Measurements from ENCODE around the gene ZNF813.
A peak's percentile ranks its signal among the peaks of the same experiment; 100 is the strongest.
"Not testable (repeated sequence)": the region's sequence is repeated elsewhere in the genome, so short reads cannot be mapped to it uniquely, and the experiment has no call there.

Gene ZNF813

GRCh38 chr19:53485046-53486004 lies 17.8 kb downstream of the ZNF813 start:
- no peak for FAIRE-seq

- no peak for FAIRE-seq
Observed at GRCh38 chr19:53492153-53492552, 24.6 kb downstream of the ZNF813 start.

GRCh38 chr19:53497311-53498023 lies 29.9 kb downstream of the ZNF813 start:
- not testable (repeated sequence) for FAIRE-seq

GRCh38 chr19:53498024-53498395 lies 30.5 kb downstream of the ZNF813 start:
- FAIRE-seq: not testable (repeated sequence)

- not testable (repeated sequence) for FAIRE-seq
Observed at GRCh38 chr19:53503151-53503550, 35.6 kb downstream of the ZNF813 start.

GRCh38 chr19:53503671-53504364 lies 36.3 kb downstream of the ZNF813 start:
- not testable (repeated sequence) for FAIRE-seq

GRCh38 chr19:53504365-53504703 lies 36.8 kb downstream of the ZNF813 start:
- peak; percentile 62 for FAIRE-seq

- no peak for FAIRE-seq
Observed at GRCh38 chr19:53504885-53505284, 37.4 kb downstream of the ZNF813 start.

GRCh38 chr19:53506728-53507127 lies 39.2 kb downstream of the ZNF813 start:
- no peak for FAIRE-seq

- no peak for FAIRE-seq
Observed at GRCh38 chr19:53507523-53508442, 40.2 kb downstream of the ZNF813 start.

- FAIRE-seq: no peak
Observed at GRCh38 chr19:53509443-53509842, 41.9 kb downstream of the ZNF813 start.

GRCh38 chr19:53509845-53510244 lies 42.3 kb downstream of the ZNF813 start:
- no peak for FAIRE-seq

GRCh38 chr19:53511357-53511756 lies 43.8 kb downstream of the ZNF813 start:
- no peak for FAIRE-seq

- FAIRE-seq: no peak
Observed at GRCh38 chr19:53511933-53512374, 44.4 kb downstream of the ZNF813 start.

GRCh38 chr19:53515047-53515446 lies 47.5 kb downstream of the ZNF813 start:
- not testable (repeated sequence) for FAIRE-seq

GRCh38 chr19:53517114-53517741 lies 49.7 kb downstream of the ZNF813 start:
- no peak for FAIRE-seq

- no peak for FAIRE-seq
Observed at GRCh38 chr19:53518121-53518520, 50.6 kb downstream of the ZNF813 start.

- no peak for FAIRE-seq
Observed at GRCh38 chr19:53518716-53519115, 51.2 kb downstream of the ZNF813 start.

GRCh38 chr19:53519446-53519845 lies 51.9 kb downstream of the ZNF813 start:
- no peak for FAIRE-seq

GRCh38 chr19:53520163-53520546 lies 52.6 kb downstream of the ZNF813 start:
- FAIRE-seq: no peak

GRCh38 chr19:53520547-53521372 lies 53.2 kb downstream of the ZNF813 start:
- FAIRE-seq: peak; percentile 99
